Measurements from ENCODE around the gene SYK.
"Not testable (repeated sequence)": the region's sequence is repeated elsewhere in the genome, so short reads cannot be mapped to it uniquely, and the experiment has no call there.

The SYK gene

GRCh38 chr9:90789408-90789807 is 12.2 kb upstream of the SYK start (continued):
- no peak for TF ChIP-seq ATF2 (tag by site-specific recombination; IDR thresholded peaks at IDR 0.05; ENCODE audit: low read depth)
- no peak for TF ChIP-seq MZF1 (tag by site-specific recombination; IDR thresholded peaks at IDR 0.05; ENCODE audit: borderline replicate concordance)
- TF ChIP-seq ZNF433 (tag by site-specific recombination; IDR thresholded peaks at IDR 0.05; ENCODE audit: low read depth): no peak
- no peak for TF ChIP-seq ZBTB17 (tag by site-specific recombination; IDR thresholded peaks at IDR 0.05)
- no peak for TF ChIP-seq ZNF311 (tag by site-specific recombination; IDR thresholded peaks at IDR 0.05; ENCODE audit: borderline replicate concordance)
- TF ChIP-seq ZNF112 (tag by site-specific recombination; IDR thresholded peaks at IDR 0.05): no peak

GRCh38 chr9:90789862-90790261 is 11.8 kb upstream of the SYK start:
- TF ChIP-seq ZNF155 (tag by site-specific recombination; IDR thresholded peaks at IDR 0.05) (no peak), ZNF221 (tag by site-specific recombination; IDR thresholded peaks at IDR 0.05; ENCODE audit: borderline replicate concordance) (no peak), PRDM2 (tag by site-specific recombination; IDR thresholded peaks at IDR 0.05; ENCODE audit: borderline replicate concordance) (no peak), ZNF433 (tag by site-specific recombination; IDR thresholded peaks at IDR 0.05; ENCODE audit: low read depth) (no peak), YY2 (tag by site-specific recombination; IDR thresholded peaks at IDR 0.05) (no peak), ZSCAN16 (tag by site-specific recombination; IDR thresholded peaks at IDR 0.05) (no peak), ZNF211 (tag by site-specific recombination; IDR thresholded peaks at IDR 0.05; ENCODE audit: low read depth) (no peak)
- ChIA-PET POLR2A (no interaction called here), CTCF (interaction anchor here (0.6 kb wide), 1 partner anchor 11 kb away, joined by 3 read pairs; no protein-coding TSS in a partner anchor)
- Histone ChIP-seq H3K36me3 (ENCODE audit: control insufficient read depth in 2 of 2, insufficient read depth in 1 of 2, low read length in 2 of 2) (no peaks in the 10 kb centered on the region), H3K4me1 (ENCODE audit: control insufficient read depth, insufficient read depth, low read length) (no peaks in the 10 kb centered on the region), H3K27ac (ENCODE audit: extremely low read depth, low read depth, low read length) (no peak overlapping the region), H3K9me3 (ENCODE audit: control insufficient read depth, insufficient read depth, low read depth, low read length) (no peaks in the 10 kb centered on the region), H3K4me3 (ENCODE audit: low read depth, low read length) (no peak overlapping the region)

- H3K27ac ChIP-seq (ENCODE audit: extremely low read depth, low read depth, low read length); H3K36me3 ChIP-seq (ENCODE audit: control insufficient read depth in 2 of 2, insufficient read depth in 1 of 2, low read length in 2 of 2); H3K4me1 ChIP-seq (ENCODE audit: control insufficient read depth, insufficient read depth, low read length); H3K9me3 ChIP-seq (ENCODE audit: control insufficient read depth, insufficient read depth, low read depth, low read length); H3K4me3 ChIP-seq (ENCODE audit: low read depth, low read length); POLR2A ChIA-PET: not testable (repeated sequence)
- CTCF ChIA-PET: interaction anchor here (0.6 kb wide), 1 partner anchor 92 kb away, joined by 3 read pairs; no protein-coding TSS in a partner anchor
These were observed 8.6 kb upstream of the SYK start for GRCh38 chr9:90793024-90793423.

GRCh38 chr9:90793729-90794128 is 7.9 kb upstream of the SYK start:
- Histone ChIP-seq H3K27ac (ENCODE audit: extremely low read depth, low read depth, low read length) (no peak overlapping the region), H3K36me3 (ENCODE audit: control insufficient read depth in 2 of 2, insufficient read depth in 1 of 2, low read length in 2 of 2) (no peaks in the 10 kb centered on the region), H3K4me3 (ENCODE audit: low read depth, low read length) (no peak overlapping the region), H3K9me3 (ENCODE audit: control insufficient read depth, insufficient read depth, low read depth, low read length) (no peaks in the 10 kb centered on the region), H3K4me1 (ENCODE audit: control insufficient read depth, insufficient read depth, low read length) (no peaks in the 10 kb centered on the region)
- ChIA-PET POLR2A (no interaction called here), CTCF (no interaction called here)
- TF ChIP-seq ZNF302 (tag by site-specific recombination; IDR thresholded peaks at IDR 0.05; ENCODE audit: low read depth) (no peak), ZNF792 (tag by site-specific recombination; IDR thresholded peaks at IDR 0.05) (no peak), ZSCAN16 (tag by site-specific recombination; IDR thresholded peaks at IDR 0.05) (no peak), WT1 (tag by site-specific recombination; IDR thresholded peaks at IDR 0.05) (no peak), ZNF404 (tag by site-specific recombination; IDR thresholded peaks at IDR 0.05) (no peak), ZNF596 (tag by site-specific recombination; IDR thresholded peaks at IDR 0.05) (no peak), ELK4 (IDR thresholded peaks at IDR 0.05; ENCODE audit: borderline replicate concordance, low read depth, low read length) (no peak), ZNF18 (tag by site-specific recombination; IDR thresholded peaks at IDR 0.05) (no peak), SP7 (tag by site-specific recombination; IDR thresholded peaks at IDR 0.05) (no peak), KLF1 (tag by site-specific recombination; IDR thresholded peaks at IDR 0.05) (no peak)

Data from HEK293 (cell line).